Stimulated activated CD8-positive, alpha-beta memory T cell treated with anti-CD3 and anti-CD28 coated beads, Interleukin-2, amount 100 ng/mL, for 1 hour (primary cell): Measurements from ENCODE around the gene UVRAG.
"Not testable (repeated sequence)": the region's sequence is repeated elsewhere in the genome, so short reads cannot be mapped to it uniquely, and the experiment has no call there.

Experiments
- DNase-seq, 2 donors: peaks; one replicate each; pipeline ENCODE4 v3.0.0-alpha.2; 2020; ENCODE audit warnings: low read depth in 2 of 2

The UVRAG gene

GRCh38 chr11:75916882-75917281, 101.9 kb downstream of the UVRAG start:
- DNase-seq: no peak

GRCh38 chr11:75918331-75918730, 103.3 kb downstream of the UVRAG start:
- DNase-seq: no peak

DNA sequence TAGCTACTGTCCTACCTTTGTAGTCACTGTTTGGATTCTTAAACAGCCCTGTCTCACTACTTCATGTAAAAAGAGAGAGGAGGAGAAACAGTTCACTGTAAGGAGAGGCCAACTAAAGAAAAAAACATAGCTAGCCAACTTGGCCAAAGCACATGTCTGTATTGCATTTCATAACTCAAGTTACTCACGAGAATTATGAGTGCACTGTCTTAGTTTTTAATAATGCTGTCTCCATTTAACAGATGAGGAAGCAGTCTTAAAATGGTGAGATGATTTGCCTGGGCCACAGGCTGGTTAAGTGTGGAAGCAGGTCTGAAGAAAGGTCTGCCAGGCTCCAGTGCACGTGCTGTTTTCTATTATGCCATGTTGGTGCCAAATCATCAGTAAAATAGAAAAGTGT, 104.5 kb downstream of the UVRAG start:
- DNase-seq: no peak

DNA sequence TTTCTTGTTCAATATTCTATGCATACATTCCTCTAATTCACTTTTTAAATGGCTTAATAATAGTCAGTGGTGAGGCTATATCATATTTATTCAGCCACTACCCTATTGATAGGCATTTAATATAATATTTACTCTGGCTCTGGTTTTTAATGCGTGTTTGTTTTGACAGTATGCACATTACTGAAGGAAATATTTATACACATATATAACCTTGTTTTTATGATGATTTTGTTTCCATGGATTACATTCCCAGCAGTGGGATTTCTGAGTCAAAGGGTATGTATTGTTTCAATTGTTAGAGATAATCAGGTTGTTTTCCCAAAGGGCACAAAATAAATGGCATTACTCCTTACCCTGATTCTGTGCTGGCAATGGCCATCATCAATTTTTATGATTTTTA, 105.8 kb downstream of the UVRAG start:
- no peak for DNase-seq

DNA sequence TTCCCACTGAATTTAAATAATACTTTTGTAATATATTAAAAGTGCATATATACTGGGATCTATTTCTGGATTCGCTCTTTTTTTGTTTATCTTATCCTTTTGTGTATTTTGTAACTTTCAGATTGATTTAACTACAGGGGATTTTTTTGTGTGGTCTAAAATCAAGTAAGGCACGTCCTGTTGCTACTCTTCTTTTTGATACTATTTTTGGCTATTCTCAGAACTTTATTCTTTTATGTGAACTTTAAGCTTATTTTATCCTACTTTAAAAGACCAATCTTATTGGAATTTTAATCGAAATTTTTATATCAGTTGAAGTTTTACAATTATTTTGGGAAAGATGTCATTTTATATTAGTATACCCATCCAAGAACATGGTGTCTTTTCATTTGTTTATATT, 106.8 kb downstream of the UVRAG start:
- no peak for DNase-seq

DNA sequence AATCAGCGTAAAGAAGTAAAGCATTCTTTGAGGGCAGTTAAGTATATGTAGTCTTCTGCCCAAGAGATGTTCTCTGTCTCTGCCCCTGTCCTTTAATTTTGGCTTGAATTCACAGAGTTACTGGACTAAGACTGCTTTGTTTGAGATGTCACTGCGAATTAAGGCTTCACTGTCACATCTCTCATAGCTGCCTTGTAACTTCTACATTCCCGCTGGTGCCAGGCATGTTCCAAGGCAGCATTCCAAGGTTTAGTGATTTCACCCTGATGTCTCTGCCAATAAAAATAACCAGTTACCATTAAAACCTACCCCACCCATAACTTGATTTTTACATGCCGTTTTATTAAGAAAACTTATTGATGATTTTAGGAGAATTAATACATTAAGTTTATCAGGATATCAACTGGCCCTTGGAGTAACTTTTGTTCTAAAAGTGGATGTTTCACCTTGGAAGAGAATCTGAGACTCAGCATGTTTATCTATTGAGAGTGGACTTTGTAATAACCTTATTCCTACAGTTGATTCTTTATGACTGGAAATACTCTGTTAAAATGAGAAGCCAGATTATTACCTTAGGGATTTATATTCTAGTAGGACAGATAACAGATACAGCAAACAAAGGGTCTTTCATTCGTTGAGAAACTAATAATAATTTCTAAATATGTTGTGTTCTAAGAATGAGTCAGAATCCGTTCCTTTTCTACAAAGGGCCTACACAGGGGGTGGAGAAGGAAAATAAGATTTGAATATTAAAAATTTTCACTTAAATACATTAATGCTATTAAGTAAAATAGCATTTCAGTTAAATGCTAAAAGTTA, 110.2 kb downstream of the UVRAG start:
- no peak for DNase-seq

DNA sequence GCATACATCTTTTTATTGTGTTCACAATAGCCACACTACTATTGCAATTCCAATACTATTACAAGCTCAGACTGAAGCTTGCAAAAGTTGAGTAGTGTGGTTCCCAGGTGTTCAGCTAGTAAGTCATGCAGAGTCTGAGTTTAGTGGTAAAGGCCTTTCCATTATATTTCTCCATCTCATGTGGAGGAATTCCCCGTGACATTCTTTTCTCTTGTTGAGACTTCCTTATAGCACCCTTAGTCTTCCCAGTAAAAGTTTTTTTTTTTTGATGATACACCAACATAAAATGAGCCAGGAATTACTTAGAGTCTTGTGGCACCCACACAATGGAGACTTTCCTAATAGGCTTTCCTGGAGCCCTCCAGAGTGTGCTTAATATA, 110.8 kb downstream of the UVRAG start:
- no peak for DNase-seq

- no peak for DNase-seq
These were observed 114.7 kb downstream of the UVRAG start for GRCh38 chr11:75929706-75930105.

GRCh38 chr11:75930534-75930933, 115.5 kb downstream of the UVRAG start:
- DNase-seq: no peak

DNA sequence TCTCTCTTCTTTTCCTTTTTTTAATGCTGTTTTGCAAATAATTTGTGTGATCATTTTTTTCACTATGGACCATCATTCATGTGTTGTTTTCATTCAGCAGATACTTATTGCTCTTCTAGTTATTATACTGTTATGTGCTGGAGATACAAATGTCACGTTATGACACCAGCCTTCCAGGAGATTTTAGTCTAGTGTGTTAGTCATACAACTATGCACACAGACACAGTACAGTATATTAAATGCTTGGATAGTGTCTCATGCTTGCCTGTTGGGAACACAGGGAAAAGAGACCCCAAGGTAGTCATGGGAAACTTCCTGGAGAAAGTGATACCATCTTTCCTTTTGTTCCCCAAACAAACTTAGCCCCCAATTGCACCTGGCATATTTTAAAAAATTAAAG, 116.1 kb downstream of the UVRAG start:
- DNase-seq: no peak

DNA sequence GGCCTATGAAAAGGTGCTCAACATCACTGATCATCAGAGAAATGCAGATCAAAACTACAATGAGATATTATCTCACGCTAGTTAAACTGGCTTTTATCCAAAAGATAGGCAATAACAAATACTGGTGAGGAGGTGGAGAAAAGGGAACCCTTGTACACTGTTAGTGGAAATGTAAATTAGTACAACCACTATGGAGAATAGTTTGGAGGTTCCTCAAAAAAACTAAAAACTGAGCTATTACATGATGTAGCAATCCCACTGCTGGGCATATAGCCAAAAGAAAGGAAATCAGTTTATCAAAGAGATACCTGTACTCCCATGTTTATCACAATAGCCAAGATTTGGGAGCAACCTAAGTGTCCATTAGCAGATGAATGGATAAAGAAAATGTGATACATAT, 118.7 kb downstream of the UVRAG start:
- not testable (repeated sequence) for DNase-seq

DNA sequence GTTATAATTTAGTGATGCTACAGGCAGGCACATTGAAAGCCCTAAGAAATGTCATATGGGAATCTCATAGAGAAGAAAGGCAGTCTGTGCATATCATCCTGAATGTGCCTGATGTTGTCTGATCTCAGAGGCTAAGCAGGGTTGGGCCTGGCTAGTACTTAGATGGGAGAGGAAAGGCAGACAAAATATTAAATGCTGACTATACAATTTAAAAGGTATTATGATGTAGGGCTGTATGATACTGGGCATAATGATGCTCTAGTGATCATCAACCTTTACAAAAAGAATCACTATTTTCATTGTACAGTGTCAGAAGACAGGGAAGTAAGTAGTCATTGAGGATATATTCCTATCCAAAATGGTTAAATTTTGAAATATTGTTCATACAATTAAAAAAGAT, 119.8 kb downstream of the UVRAG start:
- DNase-seq: no peak

DNA sequence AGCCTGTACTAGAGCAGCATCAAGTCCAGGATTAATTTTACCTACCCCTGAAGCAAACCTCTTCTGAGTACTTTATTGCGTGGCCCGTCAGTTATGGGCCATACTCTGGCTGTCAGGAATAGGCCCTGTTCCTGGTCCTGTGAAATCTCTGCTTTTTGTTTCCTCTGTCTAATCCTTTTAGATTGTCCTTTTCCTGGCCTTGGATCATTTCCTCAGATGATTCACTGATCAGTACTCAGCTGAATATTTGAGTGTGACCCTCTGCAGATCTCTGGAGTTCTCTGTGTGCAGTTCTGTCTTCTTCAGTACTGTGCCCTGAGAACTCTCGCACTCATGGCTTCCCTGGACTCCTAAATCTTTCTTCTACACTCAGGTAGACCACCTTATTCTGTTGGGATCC, 123.5 kb downstream of the UVRAG start:
- DNase-seq: no peak

- DNase-seq: no peak
These were observed 124.5 kb downstream of the UVRAG start for GRCh38 chr11:75939516-75939915.

GRCh38 chr11:75939992-75940391, 125.0 kb downstream of the UVRAG start:
- no peak for DNase-seq

- DNase-seq: no peak
These were observed 125.9 kb downstream of the UVRAG start for GRCh38 chr11:75940911-75941310.

- no peak for DNase-seq
These were observed 129.5 kb downstream of the UVRAG start for GRCh38 chr11:75944515-75944914.

GRCh38 chr11:75945446-75945845, 130.4 kb downstream of the UVRAG start:
- no peak for DNase-seq

- no peak for DNase-seq
These were observed 130.9 kb downstream of the UVRAG start for GRCh38 chr11:75945947-75946346.

GRCh38 chr11:75946531-75947530, 131.8 kb downstream of the UVRAG start:
- no peak for DNase-seq

DNA sequence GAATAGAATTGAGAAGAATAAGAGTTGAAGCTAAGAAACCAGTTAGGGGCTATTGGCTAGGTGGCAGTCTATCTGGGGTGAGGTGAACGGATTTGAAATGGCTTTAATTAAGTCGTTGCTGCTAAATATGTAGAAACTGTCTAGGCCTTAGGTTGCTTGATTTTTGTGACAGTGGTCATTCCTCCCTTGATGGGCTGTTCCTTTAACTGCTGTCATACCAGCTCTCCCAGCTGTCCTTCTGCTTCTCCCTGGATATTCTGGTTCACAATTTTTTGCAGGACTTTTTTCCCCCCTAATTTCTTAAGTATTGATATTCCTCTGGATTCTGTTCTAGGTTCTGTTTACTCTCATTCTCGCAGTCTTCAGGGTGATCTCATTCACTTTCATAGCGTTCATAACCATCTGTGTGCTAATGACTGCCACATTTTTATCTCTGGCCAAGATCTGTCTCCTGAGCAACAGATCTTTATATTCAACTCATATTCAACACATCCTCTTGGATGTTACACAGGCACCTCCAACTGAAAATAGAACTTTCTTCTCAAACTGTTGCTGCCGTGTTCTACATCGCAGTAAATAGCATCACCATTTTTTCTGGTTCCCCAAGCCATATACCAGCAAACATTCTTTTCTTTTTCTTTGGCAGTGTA, 134.1 kb downstream of the UVRAG start:
- DNase-seq: no peak

GRCh38 chr11:75950141-75950540, 135.1 kb downstream of the UVRAG start:
- no peak for DNase-seq
